Measurements from ENCODE around the gene PPP1R9B.

DNA sequence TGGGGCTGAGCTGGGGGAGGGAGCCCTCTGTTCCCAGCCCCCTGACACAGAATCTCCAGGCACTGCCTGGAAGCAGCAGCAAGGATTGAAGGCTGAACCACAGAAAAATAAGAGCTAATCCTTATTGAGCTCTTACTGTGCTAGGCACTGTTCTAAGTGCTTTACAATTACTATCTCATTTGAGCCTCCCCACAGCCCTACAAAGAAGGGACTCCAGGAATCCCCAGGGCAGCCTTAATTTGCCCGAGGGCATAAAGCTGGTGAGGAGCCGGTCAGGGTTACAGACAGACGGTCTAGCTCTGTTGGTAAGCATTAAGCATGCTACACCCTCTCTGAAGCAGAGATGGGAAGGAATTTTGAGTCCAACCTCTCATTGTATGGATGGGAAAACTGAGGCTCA, 27.5 kb downstream of the PPP1R9B start:
- TF ChIP-seq, protein P1, sequence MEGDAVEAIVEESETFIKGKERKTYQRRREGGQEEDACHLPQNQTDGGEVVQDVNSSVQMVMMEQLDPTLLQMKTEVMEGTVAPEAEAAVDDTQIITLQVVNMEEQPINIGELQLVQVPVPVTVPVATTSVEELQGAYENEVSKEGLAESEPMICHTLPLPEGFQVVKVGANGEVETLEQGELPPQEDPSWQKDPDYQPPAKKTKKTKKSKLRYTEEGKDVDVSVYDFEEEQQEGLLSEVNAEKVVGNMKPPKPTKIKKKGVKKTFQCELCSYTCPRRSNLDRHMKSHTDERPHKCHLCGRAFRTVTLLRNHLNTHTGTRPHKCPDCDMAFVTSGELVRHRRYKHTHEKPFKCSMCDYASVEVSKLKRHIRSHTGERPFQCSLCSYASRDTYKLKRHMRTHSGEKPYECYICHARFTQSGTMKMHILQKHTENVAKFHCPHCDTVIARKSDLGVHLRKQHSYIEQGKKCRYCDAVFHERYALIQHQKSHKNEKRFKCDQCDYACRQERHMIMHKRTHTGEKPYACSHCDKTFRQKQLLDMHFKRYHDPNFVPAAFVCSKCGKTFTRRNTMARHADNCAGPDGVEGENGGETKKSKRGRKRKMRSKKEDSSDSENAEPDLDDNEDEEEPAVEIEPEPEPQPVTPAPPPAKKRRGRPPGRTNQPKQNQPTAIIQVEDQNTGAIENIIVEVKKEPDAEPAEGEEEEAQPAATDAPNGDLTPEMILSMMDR (IDR thresholded peaks at IDR 0.05) = no peak
- no peak for TF ChIP-seq POLR2AphosphoS5 (IDR thresholded peaks at IDR 0.05)

Measured in breast epithelium (tissue), 3 donors.